Hepatocyte (in vitro differentiated cells): Measurements from ENCODE around the gene RABL2A. TPM values are rescaled to one million over a fixed set of nuclear protein-coding genes. Genes with fewer than 3 reads are reported as not detected.
"Not testable (repeated sequence)": the region's sequence is repeated elsewhere in the genome, so short reads cannot be mapped to it uniquely, and the experiment has no call there.

ENCODE experiments used
- DNase-seq: peaks from one replicate; pipeline ENCODE4 v3.0.0-alpha.2; 2016; ENCODE audit warnings: low spot score
- H2AFZ ChIP-seq: fragments of 200-600 bp; sonication (generic); 2 replicates; pipeline ENCODE4 v1.6.0; 2016; ENCODE audit warnings: antibody characterized with exemption, mild to moderate bottlenecking
- H3K27ac ChIP-seq: fragments of 200-600 bp; sonication (generic); 2 replicates; pipeline ENCODE4 v1.5.1; 2016; ENCODE audit warnings: mild to moderate bottlenecking
- H3K27me3 ChIP-seq: fragments of 200-600 bp; sonication (generic); 2 replicates; pipeline ENCODE4 v1.6.1; 2016
- H3K36me3 ChIP-seq: fragments of 200-600 bp; sonication (generic); replicated peaks from 2 replicates; pipeline ENCODE4 v1.5.1; 2016; ENCODE audit warnings: low read depth; ENCODE audit not compliant: insufficient read depth
- H3K4me1 ChIP-seq: fragments of 200-600 bp; sonication (generic); 2 replicates; pipeline ENCODE4 v1.5.1; 2016; ENCODE audit warnings: mild to moderate bottlenecking, moderate library complexity; ENCODE audit not compliant: insufficient read depth
- H3K4me2 ChIP-seq: fragments of 200-600 bp; sonication (generic); 2 replicates; pipeline ENCODE4 v1.6.0; 2016
- H3K4me3 ChIP-seq: fragments of 200-600 bp; sonication (generic); 2 replicates; pipeline ENCODE4 v1.5.1; 2016; ENCODE audit warnings: mild to moderate bottlenecking
- H3K79me2 ChIP-seq: fragments of 200-600 bp; sonication (generic); 2 replicates; pipeline ENCODE4 v1.6.0; 2017; ENCODE audit warnings: mild to moderate bottlenecking
- H3K9me2 ChIP-seq: fragments of 200-600 bp; sonication (generic); replicated peaks from 2 replicates; pipeline ENCODE4 v1.6.0; 2017; ENCODE audit warnings: mild to moderate bottlenecking; ENCODE audit not compliant: insufficient read depth
- H3K9me3 ChIP-seq: fragments of 200-600 bp; sonication (generic); 2 replicates; pipeline ENCODE4 v1.5.1; 2016; ENCODE audit warnings: low read depth, mild to moderate bottlenecking
- H4K20me1 ChIP-seq: fragments of 200-600 bp; sonication (generic); 2 replicates; pipeline ENCODE4 v1.6.0; 2016; ENCODE audit warnings: mild to moderate bottlenecking; ENCODE audit not compliant: insufficient read depth, poor library complexity, severe bottlenecking
- WGBS: methylation state at CpG from one replicate; pipeline ENCODE4 v1.1.6; 2016; ENCODE audit warnings: low lambda C conversion rate; ENCODE audit errors: missing lambda C conversion rate; 5-methylcytosine and 5-hydroxymethylcytosine counted together
- polyA plus RNA-seq: library from polyadenylated mRNA; unstranded; fragments of >200 nt; fragmentation: Nextera tagmentation; extraction: Ambion mirVana; gene quantifications from 2 replicates; pipeline ENCODE4 v1.2.1, GENCODE V29; 2016
- total RNA-seq: library from RNA; depleted of rRNA; stranded (reverse); fragments of >200 nt; gene quantifications from 2 replicates; pipeline ENCODE4 v1.2.3, GENCODE V29; 2014

RABL2A gene
- total and polyA plus RNA-seq, 2 experiments from 2014 or later = 9.3 to 15.4 TPM

DNA sequence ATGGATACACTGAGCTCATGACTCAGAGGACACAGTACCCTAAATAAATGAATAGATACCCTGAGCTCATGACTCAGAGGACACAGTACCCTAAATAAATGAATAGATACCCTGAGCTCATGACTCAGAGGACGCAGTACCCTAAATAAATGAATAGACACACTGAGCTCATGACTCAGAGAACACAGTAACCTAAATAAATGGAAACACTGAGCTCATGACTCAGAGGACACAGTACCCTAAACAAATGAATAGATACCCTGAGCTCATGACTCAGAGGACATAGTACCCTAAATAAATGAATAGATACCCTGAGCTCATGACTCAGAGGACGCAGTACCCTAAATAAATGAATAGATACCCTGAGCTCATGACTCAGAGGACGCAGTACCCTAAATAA lies 25.5 kb downstream of the RABL2A start:
- H3K36me3 ChIP-seq, H4K20me1 ChIP-seq, H3K4me3 ChIP-seq, H3K4me1 ChIP-seq, H3K27ac ChIP-seq, H3K4me2 ChIP-seq, H2AFZ ChIP-seq, H3K79me2 ChIP-seq, H3K9me3 ChIP-seq, H3K9me2 ChIP-seq, H3K27me3 ChIP-seq, DNase-seq: not testable (repeated sequence)
- no CpG with 5 or more reads among the region's 3 CpGs for WGBS

DNA sequence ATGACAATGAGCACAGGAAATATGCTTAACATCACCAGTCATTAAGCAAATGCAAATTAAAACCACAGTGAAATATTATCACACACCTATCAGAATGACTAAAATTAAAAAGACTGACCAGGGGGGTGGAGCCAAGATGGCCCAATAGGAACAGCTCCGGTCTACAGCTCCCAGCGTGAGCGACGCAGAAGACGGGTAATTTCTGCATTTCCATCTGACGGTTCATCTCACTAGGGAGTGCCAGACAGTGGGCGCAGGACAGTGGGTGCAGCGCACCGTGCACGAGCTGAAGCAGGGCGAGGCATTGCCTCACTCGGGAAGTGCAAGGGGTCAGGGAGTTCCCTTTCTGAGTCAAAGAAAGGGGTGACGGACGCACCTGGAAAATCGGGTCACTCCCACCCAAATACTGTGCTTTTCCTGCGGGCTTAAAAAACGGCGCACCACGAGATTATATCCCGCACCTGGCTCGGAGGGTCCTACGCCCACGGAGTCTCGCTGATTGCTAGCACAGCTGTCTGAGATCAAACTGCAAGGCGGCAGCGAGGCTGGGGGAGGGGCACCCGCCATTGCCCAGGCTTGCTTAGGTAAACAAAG lies 29.1 kb downstream of the RABL2A start:
- 41% methylated on average over 26 of the region's 27 CpGs for WGBS
- DNase-seq, H3K9me3 ChIP-seq, H2AFZ ChIP-seq, H3K36me3 ChIP-seq, H3K4me3 ChIP-seq, H3K27me3 ChIP-seq, H3K79me2 ChIP-seq, H4K20me1 ChIP-seq, H3K9me2 ChIP-seq, H3K4me1 ChIP-seq, H3K27ac ChIP-seq: not testable (repeated sequence)
- peak overlapping the region; percentile 55 for H3K4me2 ChIP-seq

DNA sequence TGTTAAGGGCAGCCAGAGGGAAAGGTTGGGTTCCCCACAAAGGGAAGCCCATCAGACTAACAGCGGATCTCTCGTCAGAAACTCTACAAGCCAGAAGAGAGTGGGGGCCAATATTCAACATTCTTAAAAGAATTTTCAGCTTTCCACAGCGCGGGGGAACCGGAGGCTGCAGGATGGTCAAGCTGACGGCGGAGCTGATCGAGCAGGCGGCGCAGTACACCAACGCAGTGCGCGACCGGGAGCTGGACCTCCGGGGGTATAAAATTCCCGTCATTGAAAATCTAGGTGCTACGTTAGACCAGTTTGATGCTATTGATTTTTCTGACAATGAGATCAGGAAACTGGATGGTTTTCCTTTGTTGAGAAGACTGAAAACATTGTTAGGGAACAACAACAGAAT lies 30.7 kb downstream of the RABL2A start:
- WGBS = 96% methylated on average over 17 of the region's 17 CpGs
- not testable (repeated sequence) for H3K9me2 ChIP-seq, H3K9me3 ChIP-seq, H3K79me2 ChIP-seq, DNase-seq, H3K36me3 ChIP-seq, H3K4me1 ChIP-seq, H3K27ac ChIP-seq, H2AFZ ChIP-seq, H3K27me3 ChIP-seq, H4K20me1 ChIP-seq, H3K4me3 ChIP-seq, H3K4me2 ChIP-seq

DNA sequence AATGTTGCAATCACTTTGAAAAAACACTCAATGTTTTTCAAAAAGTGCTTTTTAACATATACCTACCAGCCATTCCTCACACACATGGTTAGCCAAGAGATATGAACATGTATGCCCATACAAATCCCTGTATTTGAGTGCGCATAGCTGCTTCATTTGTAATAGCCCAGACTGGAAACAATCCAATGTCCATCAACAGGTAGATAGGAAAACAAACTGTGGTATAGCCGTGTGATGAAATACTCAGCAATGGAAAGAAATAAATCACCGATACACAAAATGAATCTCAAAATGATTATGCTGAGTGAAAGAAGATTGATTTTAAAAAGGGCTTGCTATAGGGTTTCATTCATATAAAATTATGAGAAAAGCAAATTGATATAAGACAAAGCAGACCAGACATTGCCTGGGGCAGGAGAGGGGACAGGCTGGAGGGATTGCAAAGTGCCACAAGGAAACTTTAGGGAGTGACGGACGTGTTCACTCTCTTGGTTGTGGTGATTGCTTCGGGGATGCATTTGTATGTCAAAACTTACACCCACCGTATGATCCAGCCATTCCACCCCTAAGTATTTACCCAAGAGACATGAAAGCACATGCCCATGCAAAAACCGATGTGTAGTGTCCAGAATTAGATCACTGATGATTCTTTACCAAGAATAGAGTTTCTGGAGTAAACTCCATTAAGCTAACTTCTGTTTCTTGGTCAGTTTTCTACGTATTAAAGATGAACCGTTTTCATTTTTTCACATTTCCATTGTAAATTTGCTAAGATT lies 36.4 kb downstream of the RABL2A start:
- not testable (repeated sequence) for DNase-seq, H3K36me3 ChIP-seq, H3K9me3 ChIP-seq, H3K79me2 ChIP-seq, H3K27me3 ChIP-seq, H3K27ac ChIP-seq, H3K4me1 ChIP-seq, H2AFZ ChIP-seq, H4K20me1 ChIP-seq, H3K4me2 ChIP-seq, H3K4me3 ChIP-seq, H3K9me2 ChIP-seq
- 88% methylated on average over 10 of the region's 10 CpGs for WGBS

- DNase-seq, H3K4me1 ChIP-seq, H3K27me3 ChIP-seq, H3K9me3 ChIP-seq, H3K79me2 ChIP-seq, H3K4me2 ChIP-seq, H4K20me1 ChIP-seq, H3K9me2 ChIP-seq, H2AFZ ChIP-seq, H3K4me3 ChIP-seq, H3K36me3 ChIP-seq, H3K27ac ChIP-seq: not testable (repeated sequence)
- WGBS = 75% methylated on average over 6 of the region's 6 CpGs
Observed at GRCh38 chr2:113664761-113665533, 37.9 kb downstream of the RABL2A start.

DNA sequence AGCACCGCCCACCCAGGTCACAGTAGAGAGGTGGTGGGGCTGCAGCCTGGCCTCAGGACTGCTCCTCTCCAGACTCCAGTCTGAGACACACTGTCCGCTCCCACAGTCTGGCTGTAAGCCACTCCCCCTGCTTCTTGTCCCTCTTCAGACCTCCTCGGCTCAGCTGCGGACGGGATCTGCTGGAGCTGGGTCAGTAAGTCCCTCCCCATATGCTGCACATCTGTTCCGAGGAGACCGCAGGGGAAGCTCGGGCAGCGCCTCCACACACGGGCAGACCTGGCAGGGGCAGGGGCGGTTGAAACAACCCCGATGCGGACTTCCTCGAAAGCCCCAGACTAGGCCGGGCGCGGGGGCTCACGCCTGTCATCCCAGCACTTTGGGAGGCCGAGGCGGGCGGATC lies 41.9 kb downstream of the RABL2A start:
- not testable (repeated sequence) for DNase-seq, H2AFZ ChIP-seq, H3K27ac ChIP-seq, H3K27me3 ChIP-seq, H3K4me2 ChIP-seq, H3K4me3 ChIP-seq, H3K9me2 ChIP-seq, H3K9me3 ChIP-seq, H4K20me1 ChIP-seq, H3K79me2 ChIP-seq, H3K36me3 ChIP-seq, H3K4me1 ChIP-seq
- WGBS = 92% methylated on average over 16 of the region's 21 CpGs
